Adipocyte (in vitro differentiated cells): Measurements from ENCODE around the gene SRPX.

Experiments
- DNase-seq: peaks from one replicate; pipeline ENCODE4 v3.0.0-alpha.2; 2015; ENCODE audit warnings: low read depth
- H3K27me3 ChIP-seq: replicated peaks from 2 replicates; pipeline ENCODE4 v1.7.0; 2013; ENCODE audit warnings: mild to moderate bottlenecking, low read length, moderate library complexity; ENCODE audit not compliant: control insufficient read depth, insufficient read depth
- H3K36me3 ChIP-seq: 2 replicates; pipeline ENCODE4 v1.7.0; 2013; ENCODE audit warnings: low read length, mild to moderate bottlenecking, moderate library complexity; ENCODE audit not compliant: control insufficient read depth, insufficient read depth, severe bottlenecking
- H3K4me1 ChIP-seq: 2 replicates; pipeline ENCODE4 v1.7.0; 2013; ENCODE audit warnings: mild to moderate bottlenecking, low read length, moderate library complexity; ENCODE audit not compliant: control insufficient read depth, insufficient read depth
- H3K4me3 ChIP-seq: 2 replicates; pipeline ENCODE4 v1.7.0; 2013; ENCODE audit warnings: mild to moderate bottlenecking, low read length, moderate library complexity
- H3K9ac ChIP-seq: 2 replicates; pipeline ENCODE4 v1.7.0; 2013; ENCODE audit warnings: mild to moderate bottlenecking, low read length, moderate library complexity
- H3K9me3 ChIP-seq: 2 replicates; pipeline ENCODE4 v1.7.0; 2013; ENCODE audit warnings: mild to moderate bottlenecking, low read length, moderate library complexity; ENCODE audit not compliant: control insufficient read depth

SRPX gene

GRCh38 chrX:38163193-38163592 lies 57.5 kb downstream of the SRPX start:
- Histone ChIP-seq H3K36me3 (peaks cover 75% of the 10 kb centered on the region), H3K27me3 (peaks cover 3% of the 10 kb centered on the region), H3K9me3 (no peaks in the 10 kb centered on the region), H3K9ac (peak overlapping the region; percentile 19), H3K4me1 (peaks cover 37% of the 10 kb centered on the region), H3K4me3 (no peak overlapping the region)
- no peak for DNase-seq

DNA sequence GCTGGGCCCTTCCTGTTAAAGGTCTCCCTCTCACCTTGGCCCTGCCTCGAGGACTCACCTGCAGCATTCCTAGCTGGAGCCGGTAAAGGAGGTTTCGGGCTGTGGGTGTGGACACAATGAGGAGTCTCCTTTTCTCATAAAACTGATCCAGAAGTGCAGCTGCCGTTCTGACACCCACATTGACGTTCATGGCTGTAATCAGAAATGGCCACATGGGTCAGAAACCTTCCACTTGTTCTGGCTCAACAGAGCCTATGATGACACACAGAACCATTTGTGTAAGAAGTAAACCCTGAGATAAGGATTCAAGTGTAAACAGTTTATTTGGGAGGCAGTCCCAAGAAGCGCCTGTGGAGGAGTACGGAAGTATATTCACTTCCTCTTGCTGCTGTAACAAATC lies 63.8 kb downstream of the SRPX start:
- Histone ChIP-seq H3K9ac (no peak overlapping the region), H3K9me3 (no peaks in the 10 kb centered on the region), H3K4me1 (peaks cover 19% of the 10 kb centered on the region)

GRCh38 chrX:38154818-38155217 lies 65.9 kb downstream of the SRPX start:
- Histone ChIP-seq H3K9me3 (no peaks in the 10 kb centered on the region), H3K27me3 (no peaks in the 10 kb centered on the region), H3K9ac (peak overlapping the region; percentile 37), H3K4me1 (peaks cover 19% of the 10 kb centered on the region), H3K36me3 (peaks cover 84% of the 10 kb centered on the region), H3K4me3 (no peak overlapping the region)
- peak; percentile 24 for DNase-seq

More for the DNA sequence above, 63.8 kb downstream of the SRPX start:
- H3K36me3 ChIP-seq, result peaks cover 88% of the 10 kb centered on the region
- DNase-seq, result no peak
- H3K27me3 ChIP-seq, result no peaks in the 10 kb centered on the region
- no peak overlapping the region for H3K4me3 ChIP-seq

DNA sequence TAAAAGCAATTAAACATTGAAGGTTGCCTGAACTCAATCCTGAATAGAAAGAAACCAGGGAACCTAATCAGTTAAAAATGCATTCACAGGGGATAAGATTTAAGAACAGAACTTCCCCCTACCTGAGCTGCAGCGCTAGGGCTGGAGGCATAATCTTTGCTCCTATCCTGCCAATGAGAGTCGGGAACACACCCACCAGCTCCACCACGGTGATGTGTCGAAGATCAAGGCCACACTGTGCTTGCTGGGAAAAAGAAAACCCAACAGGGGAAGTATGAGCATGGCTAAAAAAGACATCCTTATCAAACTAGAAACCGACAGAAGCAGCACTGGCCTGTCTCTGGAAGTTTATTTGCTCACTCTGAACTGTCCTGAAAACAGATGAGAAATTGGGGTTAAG lies 66.3 kb downstream of the SRPX start:
- Histone ChIP-seq H3K36me3 (peaks cover 85% of the 10 kb centered on the region), H3K9me3 (no peaks in the 10 kb centered on the region), H3K4me1 (peaks cover 19% of the 10 kb centered on the region)

DNA sequence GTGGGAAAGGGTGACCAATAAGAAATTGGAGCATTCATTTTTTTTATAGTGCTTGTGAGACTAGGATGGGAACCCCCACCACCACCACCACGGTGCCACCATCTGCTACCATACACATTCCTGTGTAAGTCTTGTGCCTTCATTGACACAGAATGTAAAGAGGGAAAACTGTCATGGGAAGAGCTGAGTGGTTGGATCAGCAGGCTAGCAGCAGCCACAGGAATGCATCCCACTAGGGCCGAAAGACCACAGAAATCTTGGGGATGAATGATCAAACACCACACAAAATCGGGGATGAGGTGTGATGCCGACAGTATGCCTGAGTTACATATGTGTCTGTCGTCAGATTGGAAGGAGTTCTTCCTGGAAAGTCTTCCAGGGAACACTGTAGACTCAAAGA lies 69.2 kb downstream of the SRPX start:
- peaks cover 25% of the 10 kb centered on the region for H3K4me1 ChIP-seq
- H3K9me3 ChIP-seq, result no peaks in the 10 kb centered on the region
- peaks cover 78% of the 10 kb centered on the region for H3K36me3 ChIP-seq
- no peak overlapping the region for H3K4me3 ChIP-seq
- no peaks in the 10 kb centered on the region for H3K27me3 ChIP-seq
- no peak for DNase-seq
- no peak overlapping the region for H3K9ac ChIP-seq

More for the DNA sequence above, 66.3 kb downstream of the SRPX start:
- DNase-seq, result no peak
- Histone ChIP-seq H3K9ac (peak overlapping the region; percentile 37), H3K4me3 (no peak overlapping the region), H3K27me3 (no peaks in the 10 kb centered on the region)

- Histone ChIP-seq H3K9me3 (no peaks in the 10 kb centered on the region), H3K27me3 (no peaks in the 10 kb centered on the region), H3K4me3 (no peak overlapping the region), H3K4me1 (peaks cover 27% of the 10 kb centered on the region), H3K36me3 (peaks cover 74% of the 10 kb centered on the region), H3K9ac (no peak overlapping the region)
- DNase-seq, result no peak
Measured at GRCh38 chrX:38150993-38151392, 69.7 kb downstream of the SRPX start.

DNA sequence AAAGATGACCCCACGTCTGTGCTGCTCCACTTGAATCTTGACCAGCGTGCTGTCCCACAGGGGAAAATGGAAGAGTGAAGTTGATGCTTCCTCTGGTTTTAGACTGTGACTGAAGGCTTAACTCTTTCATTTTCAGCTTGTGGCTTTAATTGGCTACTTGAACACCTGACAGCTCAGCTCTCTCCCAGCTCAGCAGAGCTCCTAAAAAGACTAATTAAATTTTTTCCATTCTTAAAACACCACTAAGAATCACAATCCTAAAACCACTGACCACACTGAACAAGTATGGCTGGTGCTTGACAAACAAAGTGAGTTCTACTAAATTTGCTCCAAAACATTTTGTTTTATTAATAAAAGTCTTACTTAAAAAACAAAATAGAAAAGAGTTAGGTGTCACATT lies 71.7 kb downstream of the SRPX start:
- H3K4me1 ChIP-seq, result peaks cover 17% of the 10 kb centered on the region
- no peak for DNase-seq
- no peaks in the 10 kb centered on the region for H3K9me3 ChIP-seq
- H3K36me3 ChIP-seq, result peaks cover 59% of the 10 kb centered on the region
- no peak overlapping the region for H3K4me3 ChIP-seq
- H3K27me3 ChIP-seq, result no peaks in the 10 kb centered on the region
- H3K9ac ChIP-seq, result no peak overlapping the region

- Histone ChIP-seq H3K4me1 (peaks cover 53% of the 10 kb centered on the region), H3K4me3 (no peak overlapping the region), H3K27me3 (no peaks in the 10 kb centered on the region), H3K9ac (peak overlapping the region; percentile 67), H3K36me3 (peaks cover 2% of the 10 kb centered on the region), H3K9me3 (no peaks in the 10 kb centered on the region)
- DNase-seq, result peak; percentile 78
Measured at GRCh38 chrX:38142610-38143009, 78.1 kb downstream of the SRPX start.

DNA sequence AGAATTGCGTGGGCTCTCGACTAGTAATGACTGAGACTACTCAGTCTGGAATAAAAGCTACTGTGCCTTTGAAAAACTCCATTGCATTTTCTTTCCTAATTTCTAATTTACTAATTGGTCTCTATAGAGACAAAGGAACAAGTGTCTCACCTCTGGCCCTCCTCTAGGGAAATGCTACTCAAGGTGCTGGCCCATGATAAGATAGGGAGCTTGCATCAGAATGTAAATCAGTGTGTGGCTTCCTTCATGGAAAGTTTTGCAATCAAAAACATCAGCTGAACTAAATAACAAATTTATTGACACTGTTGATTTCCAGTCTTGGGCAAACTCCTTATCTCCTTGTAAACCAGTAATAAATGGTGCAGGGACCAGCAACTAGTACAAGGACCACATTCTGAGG lies 81.8 kb downstream of the SRPX start:
- peaks cover 37% of the 10 kb centered on the region for H3K4me1 ChIP-seq
- H3K9ac ChIP-seq, result no peak overlapping the region
- no peaks in the 10 kb centered on the region for H3K36me3 ChIP-seq
- peaks cover 6% of the 10 kb centered on the region for H3K27me3 ChIP-seq
- H3K4me3 ChIP-seq, result no peak overlapping the region
- no peaks in the 10 kb centered on the region for H3K9me3 ChIP-seq
- no peak for DNase-seq

GRCh38 chrX:38138157-38138891 lies 82.3 kb downstream of the SRPX start:
- Histone ChIP-seq H3K27me3 (peaks cover 6% of the 10 kb centered on the region), H3K9me3 (no peaks in the 10 kb centered on the region)
- no peak for DNase-seq

DNA sequence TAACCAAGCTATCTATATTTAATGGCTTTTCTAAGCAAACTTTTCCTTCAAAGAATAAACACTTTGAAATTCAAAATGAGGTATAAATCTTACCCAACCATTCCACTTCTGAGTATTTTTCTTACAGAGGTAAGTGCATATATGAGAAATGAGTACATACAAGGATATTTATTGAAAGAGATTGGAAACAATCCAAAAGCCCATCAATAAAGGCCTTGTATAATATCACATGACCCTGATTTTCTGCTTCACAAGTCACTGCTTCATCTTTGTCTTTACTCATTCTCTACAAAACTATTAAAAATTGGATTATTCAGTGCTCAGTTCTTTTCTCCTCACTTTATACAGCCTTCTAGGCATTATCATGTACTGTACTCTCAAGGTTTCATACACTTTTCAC lies 91.3 kb downstream of the SRPX start:
- Histone ChIP-seq H3K36me3 (no peaks in the 10 kb centered on the region), H3K4me1 (no peaks in the 10 kb centered on the region), H3K9ac (no peak overlapping the region), H3K27me3 (peaks cover 4% of the 10 kb centered on the region), H3K9me3 (no peaks in the 10 kb centered on the region), H3K4me3 (no peak overlapping the region)
- DNase-seq, result no peak

More at GRCh38 chrX:38138157-38138891, 82.3 kb downstream of the SRPX start:
- Histone ChIP-seq H3K36me3 (no peaks in the 10 kb centered on the region), H3K4me3 (no peak overlapping the region), H3K4me1 (peaks cover 31% of the 10 kb centered on the region), H3K9ac (no peak overlapping the region)

DNA sequence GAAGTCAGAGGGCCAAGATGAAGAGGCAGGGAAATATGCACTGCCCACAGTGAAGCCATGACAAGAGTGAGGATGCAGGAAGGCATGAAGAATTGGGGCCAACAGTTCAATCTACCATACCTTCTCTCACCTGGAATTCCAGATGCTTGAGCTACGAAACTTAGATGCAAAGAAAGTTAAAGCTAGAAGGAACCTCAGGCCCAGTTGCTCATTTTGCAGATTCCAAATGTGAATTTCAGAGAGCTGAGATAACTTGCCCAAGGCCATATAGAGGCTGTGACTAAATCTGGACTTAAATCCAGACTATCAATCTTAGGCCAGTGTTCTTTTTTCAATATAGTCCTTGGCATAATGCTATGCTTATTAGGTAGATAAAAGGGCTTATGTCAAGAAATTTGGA lies 92.7 kb downstream of the SRPX start:
- Histone ChIP-seq H3K9me3 (no peaks in the 10 kb centered on the region), H3K27me3 (peaks cover 3% of the 10 kb centered on the region), H3K4me3 (no peak overlapping the region), H3K9ac (no peak overlapping the region), H3K4me1 (no peaks in the 10 kb centered on the region), H3K36me3 (no peaks in the 10 kb centered on the region)
- no peak for DNase-seq
